SIG-M5 (cell line): ENCODE data around the gene GREM1.

Experiments
- DNase-seq: peaks from one replicate; lab custom pipeline; 2025; lab: John Stamatoyannopoulos, UW

The GREM1 gene

DNA sequence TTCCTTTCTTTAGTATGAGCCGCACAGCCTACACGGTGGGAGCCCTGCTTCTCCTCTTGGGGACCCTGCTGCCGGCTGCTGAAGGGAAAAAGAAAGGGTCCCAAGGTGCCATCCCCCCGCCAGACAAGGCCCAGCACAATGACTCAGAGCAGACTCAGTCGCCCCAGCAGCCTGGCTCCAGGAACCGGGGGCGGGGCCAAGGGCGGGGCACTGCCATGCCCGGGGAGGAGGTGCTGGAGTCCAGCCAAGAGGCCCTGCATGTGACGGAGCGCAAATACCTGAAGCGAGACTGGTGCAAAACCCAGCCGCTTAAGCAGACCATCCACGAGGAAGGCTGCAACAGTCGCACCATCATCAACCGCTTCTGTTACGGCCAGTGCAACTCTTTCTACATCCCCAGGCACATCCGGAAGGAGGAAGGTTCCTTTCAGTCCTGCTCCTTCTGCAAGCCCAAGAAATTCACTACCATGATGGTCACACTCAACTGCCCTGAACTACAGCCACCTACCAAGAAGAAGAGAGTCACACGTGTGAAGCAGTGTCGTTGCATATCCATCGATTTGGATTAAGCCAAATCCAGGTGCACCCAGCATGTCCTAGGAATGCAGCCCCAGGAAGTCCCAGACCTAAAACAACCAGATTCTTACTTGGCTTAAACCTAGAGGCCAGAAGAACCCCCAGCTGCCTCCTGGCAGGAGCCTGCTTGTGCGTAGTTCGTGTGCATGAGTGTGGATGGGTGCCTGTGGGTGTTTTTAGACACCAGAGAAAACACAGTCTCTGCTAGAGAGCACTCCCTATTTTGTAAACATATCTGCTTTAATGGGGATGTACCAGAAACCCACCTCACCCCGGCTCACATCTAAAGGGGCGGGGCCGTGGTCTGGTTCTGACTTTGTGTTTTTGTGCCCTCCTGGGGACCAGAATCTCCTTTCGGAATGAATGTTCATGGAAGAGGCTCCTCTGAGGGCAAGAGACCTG, 13.2 kb downstream of the GREM1 start:
- no peak for DNase-seq

DNA sequence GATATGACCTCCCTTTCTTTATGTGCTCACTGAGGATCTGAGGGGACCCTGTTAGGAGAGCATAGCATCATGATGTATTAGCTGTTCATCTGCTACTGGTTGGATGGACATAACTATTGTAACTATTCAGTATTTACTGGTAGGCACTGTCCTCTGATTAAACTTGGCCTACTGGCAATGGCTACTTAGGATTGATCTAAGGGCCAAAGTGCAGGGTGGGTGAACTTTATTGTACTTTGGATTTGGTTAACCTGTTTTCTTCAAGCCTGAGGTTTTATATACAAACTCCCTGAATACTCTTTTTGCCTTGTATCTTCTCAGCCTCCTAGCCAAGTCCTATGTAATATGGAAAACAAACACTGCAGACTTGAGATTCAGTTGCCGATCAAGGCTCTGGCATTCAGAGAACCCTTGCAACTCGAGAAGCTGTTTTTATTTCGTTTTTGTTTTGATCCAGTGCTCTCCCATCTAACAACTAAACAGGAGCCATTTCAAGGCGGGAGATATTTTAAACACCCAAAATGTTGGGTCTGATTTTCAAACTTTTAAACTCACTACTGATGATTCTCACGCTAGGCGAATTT, 14.9 kb downstream of the GREM1 start:
- DNase-seq: no peak

DNA sequence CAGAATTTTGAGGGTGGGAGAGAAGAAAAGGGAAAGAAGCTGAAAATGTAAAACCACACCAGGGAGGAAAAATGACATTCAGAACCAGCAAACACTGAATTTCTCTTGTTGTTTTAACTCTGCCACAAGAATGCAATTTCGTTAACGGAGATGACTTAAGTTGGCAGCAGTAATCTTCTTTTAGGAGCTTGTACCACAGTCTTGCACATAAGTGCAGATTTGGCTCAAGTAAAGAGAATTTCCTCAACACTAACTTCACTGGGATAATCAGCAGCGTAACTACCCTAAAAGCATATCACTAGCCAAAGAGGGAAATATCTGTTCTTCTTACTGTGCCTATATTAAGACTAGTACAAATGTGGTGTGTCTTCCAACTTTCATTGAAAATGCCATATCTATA, 15.5 kb downstream of the GREM1 start:
- DNase-seq: no peak

DNA sequence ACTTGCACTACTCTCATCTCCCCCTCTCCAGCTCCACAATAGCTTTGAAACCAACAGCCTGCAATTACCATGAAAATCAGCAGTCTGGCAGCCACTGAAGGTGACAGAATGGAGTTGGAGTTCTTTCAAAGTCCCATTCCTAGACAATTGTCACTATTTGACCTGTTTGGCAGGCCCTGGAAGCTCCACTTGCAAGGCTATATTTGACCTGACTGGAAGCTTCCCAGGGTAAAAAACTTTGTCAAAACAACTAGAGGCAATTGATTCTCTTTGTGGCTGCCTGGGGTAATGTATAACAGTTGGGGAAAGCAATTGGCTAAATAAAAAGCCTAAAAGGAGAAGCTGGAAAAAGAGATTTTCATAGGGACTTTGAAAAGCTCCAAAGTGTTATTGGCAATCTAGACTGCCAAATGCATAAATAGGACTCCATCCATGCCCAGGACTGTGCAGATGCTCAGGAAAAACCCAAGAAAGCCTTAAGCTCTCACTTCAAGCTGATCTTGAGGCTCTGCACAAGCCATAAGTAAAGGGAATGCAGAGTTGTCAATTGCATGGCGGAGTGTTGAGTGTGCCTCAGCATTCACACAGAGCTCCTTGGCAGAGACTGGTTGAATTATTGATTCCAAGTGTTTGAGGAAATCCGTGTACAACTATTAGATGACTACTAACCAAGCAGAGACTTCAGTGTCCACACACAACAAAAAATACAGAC, 18.3 kb downstream of the GREM1 start:
- no peak for DNase-seq

DNA sequence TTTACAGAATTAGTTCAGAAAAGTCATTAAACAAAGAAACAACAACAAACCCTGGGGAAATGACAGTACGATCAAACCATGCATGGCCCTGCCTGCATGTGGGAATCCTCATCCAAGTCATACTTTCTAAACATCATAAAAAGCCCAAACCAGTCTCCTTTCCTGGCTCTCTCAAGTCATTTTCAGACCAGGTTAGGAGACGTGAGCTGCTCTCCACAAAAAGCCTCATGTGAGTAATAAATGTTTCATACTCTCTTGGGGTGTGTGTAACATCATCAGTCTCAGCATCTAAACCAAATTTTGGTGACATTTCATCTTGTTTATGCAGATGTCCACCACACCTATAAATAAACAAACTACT, 18.9 kb downstream of the GREM1 start:
- DNase-seq: no peak

DNA sequence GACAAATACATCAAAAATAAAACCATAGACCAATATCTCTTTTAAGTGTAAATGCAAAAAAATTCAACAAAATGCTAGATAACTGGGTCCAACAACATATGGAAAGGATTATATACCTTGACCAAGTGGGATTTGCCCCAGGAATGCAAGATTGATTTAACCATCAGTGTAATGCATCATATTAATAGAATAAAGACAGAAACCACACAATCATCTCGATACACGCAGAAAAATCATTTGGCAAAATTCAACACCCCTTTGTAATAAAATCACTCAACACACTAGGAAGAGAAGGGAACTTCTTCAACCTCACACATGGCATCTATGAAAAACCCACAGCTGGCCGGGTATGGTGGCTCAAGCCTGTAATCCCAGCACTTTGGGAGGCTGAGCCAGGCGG, 19.5 kb downstream of the GREM1 start:
- DNase-seq: no peak

DNA sequence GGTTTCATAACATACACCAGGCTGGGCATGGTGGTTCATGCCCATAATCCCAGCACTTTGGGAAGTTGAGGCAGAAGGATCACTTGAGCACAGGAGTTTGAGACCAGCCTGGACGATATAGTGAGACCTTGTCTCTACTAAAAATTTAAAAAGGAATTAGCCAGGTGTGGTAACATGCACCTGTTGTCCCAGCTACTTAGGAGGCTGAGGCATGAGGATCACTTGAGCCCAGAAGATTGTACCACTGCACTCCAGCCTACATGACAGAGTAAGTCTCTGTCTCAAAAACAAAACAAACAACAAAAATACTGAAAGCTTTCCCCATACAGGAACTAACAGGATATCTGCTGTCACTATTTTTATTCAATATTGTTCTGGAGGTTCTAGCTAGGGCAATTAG, 20.9 kb downstream of the GREM1 start:
- DNase-seq: no peak

DNA sequence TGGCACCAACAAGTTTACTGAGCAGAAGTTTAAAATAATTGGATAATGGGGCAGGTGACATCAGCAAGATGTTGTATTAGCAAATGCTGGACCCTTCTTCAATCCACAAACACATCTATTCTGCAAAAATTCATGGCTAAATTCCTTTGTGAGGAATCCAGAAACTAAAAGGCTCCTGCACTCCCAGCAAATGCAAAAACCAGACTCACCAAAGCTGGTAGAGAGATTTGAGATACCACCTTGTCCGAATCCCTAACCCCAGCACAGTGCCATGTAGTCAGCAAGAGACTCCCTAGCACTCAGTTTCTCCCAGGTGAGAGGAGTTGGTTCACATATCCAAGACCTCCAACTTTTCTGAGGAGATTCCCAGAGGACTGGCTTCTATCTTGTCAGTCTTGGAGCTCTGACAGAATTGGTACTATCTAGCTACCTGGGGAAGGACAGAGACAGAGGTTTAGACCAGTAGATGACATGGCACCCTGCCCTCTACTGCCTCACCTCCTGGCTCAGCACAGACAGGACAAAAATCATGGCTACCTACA, 21.8 kb downstream of the GREM1 start:
- no peak for DNase-seq

DNA sequence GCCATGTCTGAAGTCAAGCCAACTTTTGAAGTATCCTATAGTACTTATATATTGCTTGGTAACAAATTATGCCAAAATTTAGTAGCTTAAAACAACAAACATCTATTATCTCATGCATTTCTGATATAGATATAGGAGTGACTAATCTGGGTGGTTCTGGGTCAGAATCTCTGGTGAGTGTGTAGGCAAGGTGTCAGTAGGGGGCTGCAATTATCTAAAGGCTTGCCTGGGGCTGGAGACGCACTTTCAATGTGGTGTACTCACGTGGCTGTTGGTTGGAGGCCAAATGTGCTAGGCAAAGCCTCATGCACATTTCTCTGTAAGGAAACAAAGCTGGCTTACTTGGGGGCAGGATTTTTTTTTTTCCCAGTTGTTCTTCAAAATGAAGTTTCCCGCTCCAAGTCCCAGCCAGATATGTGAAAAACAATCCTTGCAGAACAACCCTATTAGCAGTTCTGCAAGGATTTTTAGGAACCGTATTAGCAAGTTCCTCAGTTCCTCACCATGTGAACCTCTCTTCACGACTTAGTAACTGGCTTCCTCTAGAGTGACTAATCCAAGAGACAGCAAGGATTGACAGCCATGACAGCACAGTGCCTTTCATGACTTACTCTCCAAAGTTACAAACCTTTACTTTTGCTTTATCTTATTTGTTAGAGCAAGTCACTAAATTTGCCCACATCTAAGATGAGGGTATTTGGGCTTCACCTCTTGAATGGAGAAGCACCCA, 25.8 kb downstream of the GREM1 start:
- DNase-seq: no peak

DNA sequence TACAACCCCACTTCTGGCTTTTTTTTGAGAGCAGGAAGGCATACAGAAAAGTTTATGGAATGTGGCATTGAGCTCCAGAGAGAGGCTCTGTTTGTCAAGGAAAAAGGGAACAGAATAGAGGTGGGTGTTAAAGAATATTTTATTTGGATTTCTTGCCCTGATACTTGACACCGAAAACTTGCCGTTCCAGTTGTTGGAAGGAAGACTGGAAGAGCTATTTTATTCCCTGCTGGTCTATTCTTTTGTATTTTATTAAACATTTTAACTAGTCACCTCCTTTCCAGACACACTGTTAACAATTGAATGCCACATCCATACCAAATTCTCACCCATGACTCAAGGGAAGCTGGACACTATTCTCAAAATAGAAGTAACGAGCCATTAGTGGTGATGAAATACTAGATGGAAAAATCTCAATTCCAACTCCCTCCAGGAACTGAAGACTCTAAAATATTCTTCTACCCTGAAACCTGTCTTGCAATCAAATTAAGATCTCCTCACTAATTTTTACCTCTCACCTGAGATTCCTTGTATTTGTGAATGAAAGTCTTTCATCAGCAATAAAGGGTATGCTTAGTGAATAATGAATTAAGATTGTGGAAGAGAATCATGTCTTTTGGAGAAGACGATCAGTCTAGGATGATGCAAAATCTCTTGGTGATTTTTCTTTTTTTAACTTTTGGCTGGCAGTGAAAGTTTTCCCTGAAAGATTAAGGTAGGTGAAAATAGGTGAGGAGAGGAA, 28.5 kb downstream of the GREM1 start:
- no peak for DNase-seq

DNA sequence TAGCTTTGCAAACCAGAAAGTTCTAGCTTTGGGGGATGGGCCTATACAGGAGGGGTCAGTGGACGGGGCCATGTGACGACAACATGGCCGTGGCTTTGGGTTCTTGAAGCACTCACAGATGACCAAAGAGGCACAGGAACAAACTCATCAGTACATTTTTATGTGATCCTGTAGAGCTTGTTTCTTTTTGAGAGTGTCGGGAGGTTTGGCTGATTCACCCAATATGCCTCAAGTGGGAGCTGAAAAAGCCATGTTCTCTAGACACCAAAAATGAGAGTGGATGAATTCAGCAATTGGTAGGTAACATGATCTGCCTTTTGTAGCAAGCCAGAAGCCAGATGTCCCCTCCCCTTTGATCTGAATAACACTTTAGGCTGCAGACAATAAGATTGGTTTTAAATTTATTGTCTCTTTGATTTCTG, 30.1 kb downstream of the GREM1 start:
- no peak for DNase-seq

DNA sequence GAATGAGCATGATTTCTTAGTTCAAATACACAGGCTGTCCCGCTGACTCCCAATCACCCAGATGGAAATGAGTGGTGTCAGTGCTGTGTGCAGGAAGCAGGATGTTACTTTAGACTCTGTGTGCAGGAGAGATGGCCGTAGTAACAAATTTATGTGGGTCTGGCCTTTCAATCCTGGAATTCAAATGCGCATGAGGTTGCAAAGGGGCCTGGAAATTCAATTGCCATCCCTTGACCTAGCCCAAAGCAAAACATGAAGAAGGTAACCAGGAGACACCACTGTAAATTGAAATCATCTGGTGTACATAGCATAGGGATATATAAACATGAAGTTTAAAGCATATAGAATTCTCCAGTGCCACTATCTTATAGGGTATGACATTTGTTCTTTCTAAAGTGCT, 33.2 kb downstream of the GREM1 start:
- no peak for DNase-seq

DNA sequence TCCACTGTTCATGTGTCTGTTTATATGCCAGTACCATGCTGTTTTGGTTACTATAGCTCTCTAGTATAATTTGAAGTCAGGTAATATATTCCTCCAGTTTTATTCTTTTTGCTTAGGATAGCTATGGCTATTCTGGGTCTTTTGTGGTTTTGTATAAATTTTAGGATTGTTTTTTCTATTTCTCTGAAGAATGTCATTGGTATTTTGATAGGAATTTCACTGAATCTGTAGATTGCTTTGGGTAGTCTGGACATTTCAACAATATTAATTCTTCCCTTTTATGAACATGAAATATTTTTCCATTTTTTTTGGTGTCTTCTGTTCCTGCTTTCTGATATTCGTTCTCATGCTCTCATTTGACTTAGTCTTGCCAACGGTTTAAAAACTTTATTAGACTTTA, 39.6 kb downstream of the GREM1 start:
- DNase-seq: no peak

DNA sequence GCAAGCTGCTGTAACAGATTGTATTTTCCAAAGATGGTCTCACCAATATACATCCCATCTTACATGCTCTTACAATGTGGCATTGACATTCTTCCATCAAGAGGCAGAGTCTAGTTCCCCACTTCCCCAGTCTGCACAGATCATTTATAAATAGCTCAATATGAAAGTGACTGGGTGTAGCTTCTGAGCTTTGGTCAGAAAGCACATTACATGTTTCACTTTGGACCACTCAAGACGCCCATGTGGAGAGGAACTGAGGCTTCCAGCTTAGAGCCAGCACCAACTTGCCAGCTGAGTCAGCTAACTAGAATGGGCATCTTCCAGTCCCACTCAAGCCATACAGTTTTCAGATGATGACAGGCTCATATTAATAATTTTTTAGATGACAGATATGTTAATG, 45.5 kb downstream of the GREM1 start:
- DNase-seq: no peak

DNA sequence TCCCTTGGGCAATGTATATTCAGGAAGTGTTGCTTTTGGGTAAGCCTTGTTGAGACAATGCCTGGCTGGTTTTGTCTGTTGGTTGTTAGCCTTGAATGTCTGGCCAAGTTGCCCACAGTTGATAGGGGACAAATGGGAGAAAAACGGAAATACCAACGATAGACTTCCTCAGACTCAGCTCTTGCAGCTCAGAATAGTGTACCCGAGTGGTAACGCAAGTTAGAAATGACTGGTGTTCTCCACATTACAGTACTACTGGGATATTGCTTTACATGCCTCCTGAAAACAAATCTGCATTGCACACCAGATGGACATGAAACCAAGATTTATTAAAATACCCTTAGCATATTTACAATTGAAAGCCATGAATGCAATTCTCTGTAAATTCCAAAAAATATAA, 47.4 kb downstream of the GREM1 start:
- no peak for DNase-seq

DNA sequence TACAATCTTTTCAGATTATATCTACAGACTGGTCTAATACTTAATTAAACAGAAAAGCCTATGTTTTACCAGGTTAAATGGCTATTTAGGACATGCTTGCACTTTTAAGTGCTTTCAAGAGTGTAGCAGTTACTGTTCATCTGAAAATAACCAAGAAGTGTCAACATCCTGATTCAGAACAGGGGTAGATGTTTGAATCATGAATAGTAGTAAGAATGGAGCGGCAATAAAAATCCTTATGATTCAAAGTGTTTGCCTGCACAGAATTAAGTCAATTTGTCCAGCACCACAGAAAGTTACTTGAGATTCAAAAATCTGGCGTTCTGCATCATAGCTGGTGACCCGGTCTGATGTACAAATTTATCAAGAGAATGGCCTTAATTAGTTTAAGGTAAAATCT, 48.3 kb downstream of the GREM1 start:
- no peak for DNase-seq

DNA sequence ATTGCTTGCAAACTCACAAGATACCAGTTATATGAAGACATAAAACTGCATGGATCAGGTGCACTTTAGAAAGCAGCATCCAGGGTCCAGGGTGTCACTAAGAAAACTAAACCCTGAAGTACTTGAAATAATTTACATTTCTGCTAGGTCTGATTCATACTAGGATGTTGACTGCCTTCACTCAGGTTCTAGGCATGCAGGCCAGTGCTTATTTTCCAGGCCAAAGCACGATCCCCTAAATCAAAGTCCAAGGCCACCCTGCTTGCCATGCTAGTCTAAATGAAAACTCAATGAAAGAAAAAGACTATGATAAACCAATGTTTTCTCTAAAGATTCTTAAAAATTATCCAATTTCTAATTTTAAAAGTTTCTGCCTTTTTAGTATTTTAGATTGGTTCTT, 49.4 kb downstream of the GREM1 start:
- no peak for DNase-seq

DNA sequence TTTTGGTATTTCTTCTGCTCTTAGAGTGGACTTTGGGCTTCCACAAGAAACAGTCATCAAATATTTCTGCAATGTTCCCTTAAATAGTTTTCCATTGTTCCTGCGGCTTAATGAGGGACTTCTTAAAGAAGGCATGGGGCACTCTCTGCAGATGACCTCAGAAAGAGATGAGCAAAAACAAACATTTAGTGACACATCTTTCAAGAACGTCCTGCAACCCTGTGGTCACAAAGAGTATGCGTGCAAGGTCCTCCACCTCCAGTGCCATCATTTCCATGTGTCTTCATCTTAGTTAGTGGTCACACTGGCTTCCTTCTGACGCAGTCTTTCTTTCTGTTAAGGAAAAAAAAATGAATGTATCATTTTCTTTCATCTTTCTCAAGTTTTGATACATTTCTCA, 56.2 kb downstream of the GREM1 start:
- no peak for DNase-seq

DNA sequence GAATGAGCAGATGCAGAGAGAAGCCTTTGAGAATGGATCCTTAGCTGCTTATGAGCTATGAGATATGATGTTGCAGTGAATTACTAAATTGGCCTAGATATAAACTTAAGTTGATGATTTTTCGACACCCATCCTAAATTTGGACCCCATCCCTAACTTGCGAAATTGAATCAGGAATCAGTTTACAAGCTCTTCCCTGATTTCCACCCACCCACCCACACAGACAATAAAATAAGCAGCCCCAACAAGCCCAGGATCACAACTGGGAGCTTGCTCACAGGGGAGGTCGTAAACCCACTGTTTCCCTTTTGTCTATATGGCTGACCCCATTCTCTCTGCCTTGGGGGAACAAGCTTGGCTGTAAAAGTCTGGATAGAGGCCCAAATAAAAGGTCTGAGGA, 57.3 kb downstream of the GREM1 start:
- no peak for DNase-seq

DNA sequence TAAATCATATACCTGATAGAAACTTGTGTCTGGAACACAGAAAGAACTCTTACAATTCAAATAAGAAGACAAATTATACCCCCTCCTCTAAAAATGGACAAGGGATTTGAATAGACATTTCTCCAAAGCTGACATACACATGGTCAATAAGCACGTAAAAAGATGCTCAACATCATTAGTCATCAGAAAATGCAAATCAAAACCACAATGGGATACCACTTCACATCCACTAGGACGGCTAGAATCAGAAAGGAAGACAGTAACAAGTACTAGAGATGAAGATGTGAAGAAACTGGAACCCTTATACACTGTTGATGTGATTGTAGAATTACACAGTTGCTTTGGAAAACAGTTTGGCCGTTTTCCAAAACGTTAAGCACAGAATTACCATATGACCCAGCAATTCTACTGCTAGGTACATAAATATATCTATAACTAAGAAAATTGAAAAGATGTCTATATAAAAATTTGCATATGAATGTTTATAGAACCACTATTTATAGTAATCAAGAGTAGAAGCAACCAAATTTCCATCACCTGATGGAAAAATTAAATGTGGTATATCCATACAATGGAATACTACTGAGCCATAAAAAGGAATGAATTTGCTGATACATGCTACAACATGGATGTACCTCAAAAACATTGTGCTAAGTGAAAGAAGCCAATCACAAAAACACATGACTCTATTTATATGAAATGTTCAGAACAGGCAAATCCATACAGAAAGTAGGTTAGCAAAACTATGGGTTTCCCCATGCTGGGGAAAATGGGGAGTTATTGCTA, 60.8 kb downstream of the GREM1 start:
- no peak for DNase-seq

DNA sequence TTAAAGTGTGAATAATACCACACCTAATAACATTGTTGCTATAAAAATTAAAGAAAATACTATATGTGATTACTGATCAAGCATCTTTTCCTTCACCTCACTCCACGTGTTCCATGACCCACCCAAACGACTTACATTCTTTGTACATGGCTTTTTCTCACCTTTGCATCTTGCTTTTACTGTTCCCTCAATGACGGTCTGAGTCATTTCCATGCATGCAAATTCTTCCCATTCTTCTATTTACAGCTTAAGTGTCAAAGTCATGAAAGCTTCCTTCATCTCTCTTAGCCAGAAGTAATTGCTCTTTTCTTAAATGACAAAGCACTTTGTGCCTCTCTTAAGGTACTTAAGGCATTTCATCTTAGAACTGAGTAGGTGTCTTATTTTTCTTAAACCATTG, 64.0 kb downstream of the GREM1 start:
- no peak for DNase-seq
